ENCODE measurements around the gene FBXL17.

The FBXL17 gene

GRCh38 chr5:107982703-107983425, 399.0 kb downstream of the FBXL17 start:
- DNase-seq: no peak

- peak in 1 of 2 donors; percentile 16 for DNase-seq
Measured at GRCh38 chr5:107980923-107981692, 400.8 kb downstream of the FBXL17 start.

GRCh38 chr5:107979900-107980299, 402.0 kb downstream of the FBXL17 start:
- no peak for DNase-seq

GRCh38 chr5:107979291-107979690, 402.6 kb downstream of the FBXL17 start:
- DNase-seq: peak in 1 of 2 donors; percentile 9

DNA sequence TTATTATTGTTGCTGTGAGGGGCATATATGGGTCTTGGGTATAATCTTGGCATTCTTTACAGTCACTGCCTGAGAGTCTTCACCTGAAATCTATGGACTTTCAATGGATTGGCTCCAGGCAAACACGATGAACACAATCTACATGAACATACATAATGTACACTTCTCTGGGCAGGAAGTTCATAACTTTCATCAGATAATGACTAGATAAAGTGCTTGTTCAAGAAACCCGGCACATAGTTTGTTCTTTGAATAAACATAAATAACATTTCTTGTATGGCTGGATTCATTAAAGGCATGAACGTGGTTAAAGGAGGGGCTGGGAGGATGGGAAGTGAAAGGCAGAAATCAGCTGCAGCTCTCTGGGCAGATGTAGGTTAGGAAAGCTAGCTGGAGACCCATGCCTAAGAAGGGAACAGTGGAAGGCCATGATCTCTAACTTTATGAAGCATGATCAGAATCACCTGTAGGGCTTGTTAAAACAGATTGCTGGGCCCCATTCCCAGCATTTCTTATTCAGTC, 404.3 kb downstream of the FBXL17 start:
- no peak for DNase-seq

DNA sequence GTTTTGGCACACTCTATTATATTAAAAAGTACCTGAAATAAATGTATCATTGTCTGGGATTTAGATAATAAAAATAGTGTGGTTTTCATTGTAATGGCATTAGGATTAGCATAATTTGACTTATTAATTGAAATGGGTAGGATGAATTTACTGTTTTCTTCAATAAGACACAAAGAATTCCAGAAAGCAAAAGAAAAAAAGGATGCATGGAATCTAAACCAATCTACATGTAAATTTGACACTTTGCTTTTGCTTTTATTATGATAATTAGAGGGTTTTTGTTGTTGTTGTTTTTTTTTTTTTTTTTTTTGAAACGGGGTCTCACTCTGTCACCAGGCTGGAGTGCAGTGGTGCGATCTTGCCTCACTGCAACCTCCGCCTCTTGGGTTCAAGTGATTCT, 406.3 kb downstream of the FBXL17 start:
- DNase-seq: no peak

DNA sequence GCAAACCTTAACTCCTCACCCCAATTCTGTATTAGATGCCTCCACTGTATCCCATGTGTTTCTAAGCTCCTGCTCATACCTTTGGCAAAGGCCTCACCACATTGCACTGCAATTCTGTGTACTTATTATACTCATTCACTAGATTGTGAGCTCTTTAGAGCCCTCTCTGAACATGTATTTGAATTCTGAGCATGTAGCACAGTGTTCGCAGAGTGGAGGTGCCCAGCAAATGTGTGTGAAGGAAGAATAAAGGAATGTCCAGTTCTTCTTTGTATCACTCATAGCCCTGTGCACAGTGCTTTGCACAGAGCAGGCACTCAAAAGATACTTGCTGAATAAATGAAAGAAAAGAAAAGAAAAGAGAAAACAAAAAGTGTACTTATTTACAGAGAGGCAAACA, 410.1 kb downstream of the FBXL17 start:
- no peak for DNase-seq

- DNase-seq: no peak
Measured at GRCh38 chr5:107969847-107970246, 412.1 kb downstream of the FBXL17 start.

DNA sequence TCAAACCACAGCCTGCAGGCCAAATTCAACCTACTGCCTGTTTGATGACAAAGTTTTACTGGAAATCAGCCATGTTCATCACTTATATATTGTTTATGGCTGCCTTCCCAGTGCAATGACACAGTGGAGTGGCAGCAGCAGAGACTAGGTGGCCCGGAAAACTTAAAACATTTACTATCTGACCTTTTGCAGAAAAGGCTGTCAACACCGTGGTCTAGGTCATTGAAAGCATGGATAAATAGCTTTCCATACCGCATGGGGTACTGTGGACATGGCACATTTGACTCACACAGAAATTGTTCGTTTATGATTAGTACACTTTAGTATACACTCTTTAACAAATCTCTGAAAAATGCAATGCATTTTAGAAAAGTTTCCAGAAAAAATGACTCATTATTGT, 412.9 kb downstream of the FBXL17 start:
- no peak for DNase-seq

- no peak for DNase-seq
Measured at GRCh38 chr5:107968406-107968843, 413.5 kb downstream of the FBXL17 start.

GRCh38 chr5:107966201-107966600, 415.7 kb downstream of the FBXL17 start:
- DNase-seq: no peak

DNA sequence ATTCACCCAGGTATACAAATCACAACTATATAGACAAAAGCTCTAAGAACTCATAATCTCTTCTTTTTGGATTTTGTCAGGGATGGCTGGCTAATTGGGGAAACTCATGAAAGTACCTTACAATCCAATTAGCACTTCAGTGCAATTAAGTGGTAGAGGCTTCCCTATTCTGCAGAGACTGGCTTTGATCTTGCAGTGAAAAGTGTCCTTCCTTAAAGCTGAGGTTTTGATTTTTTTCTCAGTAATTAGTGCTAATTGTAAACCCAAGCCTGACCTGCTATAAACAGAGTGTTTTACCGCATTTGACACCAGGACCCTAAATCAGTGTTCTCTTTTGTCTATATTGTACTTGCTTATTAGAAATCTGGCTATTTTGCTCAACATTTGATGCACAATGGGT, 417.2 kb downstream of the FBXL17 start:
- DNase-seq: no peak

GRCh38 chr5:107959573-107960279, 422.2 kb downstream of the FBXL17 start:
- no peak for DNase-seq

DNA sequence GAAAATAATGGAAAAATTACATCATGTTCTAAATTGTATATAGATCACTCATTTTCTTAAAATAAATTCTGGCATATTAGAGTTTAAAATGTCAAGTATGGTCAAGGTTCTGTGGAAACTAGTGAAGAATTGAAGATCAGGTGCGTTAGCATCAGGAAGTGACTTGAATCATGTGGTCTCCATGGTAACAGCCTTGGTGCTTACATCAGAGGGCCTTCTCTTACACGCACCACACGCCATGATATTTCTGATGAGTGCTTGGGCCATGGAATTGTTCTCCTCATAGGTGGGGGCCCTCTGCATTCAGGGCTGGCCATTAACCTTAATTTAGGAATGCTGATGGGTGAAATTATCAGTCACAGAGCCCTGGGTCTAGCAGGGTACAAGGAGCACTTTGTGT, 423.0 kb downstream of the FBXL17 start:
- no peak for DNase-seq

DNA sequence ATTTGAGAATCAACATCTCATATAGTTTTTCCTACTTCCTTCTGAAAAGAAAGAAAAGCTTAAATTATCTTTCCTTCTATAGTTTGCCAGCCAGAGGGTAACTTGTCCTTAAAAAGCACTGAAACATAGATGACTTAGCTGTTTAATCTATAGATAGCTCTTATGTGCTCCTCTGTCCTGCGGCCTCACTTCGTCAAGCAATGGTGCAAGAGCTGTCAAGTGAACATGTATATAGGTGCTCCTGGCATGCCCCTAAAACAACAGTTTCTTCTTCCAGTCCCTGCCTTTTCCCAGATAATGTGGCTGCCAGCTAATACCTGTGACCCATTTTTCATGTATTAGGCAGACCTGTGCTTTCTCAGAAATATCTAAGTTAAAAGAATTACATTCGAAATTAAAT, 423.5 kb downstream of the FBXL17 start:
- no peak for DNase-seq

- no peak for DNase-seq
Measured at GRCh38 chr5:107957051-107957450, 424.8 kb downstream of the FBXL17 start.

DNA sequence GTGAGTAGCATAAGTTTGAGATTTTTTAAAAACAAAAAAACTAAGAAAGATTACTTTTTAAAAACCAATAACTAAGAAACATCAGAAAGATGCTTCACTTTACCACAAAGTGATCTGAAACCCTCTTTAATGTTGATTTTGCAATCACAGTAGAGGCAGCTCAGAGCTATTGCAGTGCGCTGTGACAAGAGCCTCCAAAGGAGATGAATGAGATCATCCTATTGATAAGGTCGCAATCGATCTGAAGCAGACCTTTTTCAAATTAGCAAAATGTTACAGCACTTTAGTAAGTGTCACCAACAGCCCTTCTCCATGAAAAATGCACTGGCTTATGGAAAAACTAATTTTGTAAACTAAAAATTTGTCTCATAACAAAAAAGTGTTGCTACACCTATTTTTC, 426.6 kb downstream of the FBXL17 start:
- no peak for DNase-seq

- DNase-seq: no peak
Measured at GRCh38 chr5:107954254-107954653, 427.6 kb downstream of the FBXL17 start.

- no peak for DNase-seq
Measured at GRCh38 chr5:107952450-107952849, 429.4 kb downstream of the FBXL17 start.

DNA sequence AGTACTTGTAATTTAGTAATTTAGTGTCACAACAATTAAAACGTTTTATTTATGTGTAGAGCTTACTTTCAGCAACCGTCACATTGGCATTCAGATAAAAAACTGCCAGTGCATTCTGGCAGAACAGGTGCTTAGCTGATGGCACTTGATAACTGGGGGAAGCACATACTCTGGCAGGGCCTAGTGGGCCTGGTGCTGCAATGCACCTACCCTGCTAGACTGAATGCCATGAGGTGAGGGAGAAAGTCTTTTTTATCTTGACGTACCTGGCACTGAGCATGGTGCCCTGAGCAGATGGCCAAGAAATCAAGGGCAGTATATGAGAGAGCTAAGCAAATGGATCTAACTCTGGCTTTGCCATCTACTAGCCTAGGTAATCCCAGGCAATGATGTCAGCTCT, 430.6 kb downstream of the FBXL17 start:
- DNase-seq: no peak

DNA sequence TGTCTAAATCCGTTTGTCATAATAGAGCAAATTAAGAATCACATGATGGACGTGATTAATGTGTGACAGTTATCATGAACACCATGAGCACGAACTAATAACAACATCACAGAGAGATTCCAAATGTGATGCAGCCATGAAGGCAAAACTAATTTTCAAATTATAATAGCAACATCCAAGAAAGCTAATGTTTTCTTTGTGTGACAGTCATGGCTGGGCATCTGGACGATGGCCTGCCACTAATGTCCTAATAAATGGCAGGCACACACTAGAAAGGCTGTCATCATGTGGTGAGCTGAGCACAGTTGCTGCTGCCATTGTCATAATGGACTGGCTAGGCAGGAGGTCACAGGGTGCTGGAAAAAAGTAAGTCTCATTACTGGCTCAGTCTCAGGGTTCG, 431.1 kb downstream of the FBXL17 start:
- no peak for DNase-seq

- no peak for DNase-seq
Measured at GRCh38 chr5:107949688-107950341, 432.1 kb downstream of the FBXL17 start.

- no peak for DNase-seq
Measured at GRCh38 chr5:107948377-107948776, 433.5 kb downstream of the FBXL17 start.
